ENCODE results near the gene TRPV5. TPM values are rescaled to one million over a fixed set of nuclear protein-coding genes. Genes with fewer than 3 reads are reported as not detected.

TRPV5 gene
- total and polyA plus RNA-seq, 2 experiments from 2014 or later: not detected

GRCh38 chr7:142905759-142906158 is 27.8 kb downstream of the TRPV5 start:
- Histone ChIP-seq H4K20me1 (ENCODE audit: insufficient read depth, poor library complexity, severe bottlenecking) (no peaks in the 10 kb centered on the region), H3K79me2 (no peaks in the 10 kb centered on the region), H3K9me3 (ENCODE audit: low read depth) (peaks cover 9% of the 10 kb centered on the region), H3K27ac (no peak overlapping the region), H2AFZ (no peak overlapping the region), H3K4me1 (ENCODE audit: insufficient read depth) (peaks cover under 1% of the 10 kb centered on the region), H3K9me2 (replicated peaks; ENCODE audit: insufficient read depth) (no peaks in the 10 kb centered on the region), H3K27me3 (no peaks in the 10 kb centered on the region), H3K4me2 (no peak overlapping the region), H3K4me3 (no peak overlapping the region), H3K36me3 (replicated peaks; ENCODE audit: insufficient read depth, low read depth) (no peaks in the 10 kb centered on the region)
- WGBS (ENCODE audit: low lambda C conversion rate, missing lambda C conversion rate): 77% methylated on average over 2 of the region's 2 CpGs
- DNase-seq (ENCODE audit: low spot score): no peak
- TF ChIP-seq EZH2phosphoT487 (IDR thresholded peaks at IDR 0.05; ENCODE audit: low read depth, severe bottlenecking, unreplicated experiment): no peak
- no peak for TF ChIP-seq CTCF (IDR thresholded peaks at IDR 0.05; ENCODE audit: poor library complexity)

GRCh38 chr7:142904128-142904527 is 29.4 kb downstream of the TRPV5 start:
- Histone ChIP-seq H3K27ac (no peak overlapping the region), H3K9me3 (ENCODE audit: low read depth) (peaks cover 9% of the 10 kb centered on the region), H3K79me2 (no peaks in the 10 kb centered on the region), H3K4me3 (no peak overlapping the region), H2AFZ (no peak overlapping the region), H3K27me3 (no peaks in the 10 kb centered on the region), H3K4me1 (ENCODE audit: insufficient read depth) (no peaks in the 10 kb centered on the region), H3K36me3 (replicated peaks; ENCODE audit: insufficient read depth, low read depth) (no peaks in the 10 kb centered on the region), H3K9me2 (replicated peaks; ENCODE audit: insufficient read depth) (no peaks in the 10 kb centered on the region), H4K20me1 (ENCODE audit: insufficient read depth, poor library complexity, severe bottlenecking) (no peaks in the 10 kb centered on the region), H3K4me2 (no peak overlapping the region)
- DNase-seq (ENCODE audit: low spot score): no peak
- TF ChIP-seq EZH2phosphoT487 (IDR thresholded peaks at IDR 0.05; ENCODE audit: low read depth, severe bottlenecking, unreplicated experiment): no peak
- TF ChIP-seq EZH2 (IDR thresholded peaks at IDR 0.05; ENCODE audit: borderline replicate concordance): no peak
- TF ChIP-seq CTCF (IDR thresholded peaks at IDR 0.05; ENCODE audit: poor library complexity): no peak

GRCh38 chr7:142901426-142902259 is 31.9 kb downstream of the TRPV5 start:
- Histone ChIP-seq H3K79me2 (no peaks in the 10 kb centered on the region), H3K4me2 (no peak overlapping the region), H4K20me1 (ENCODE audit: insufficient read depth, poor library complexity, severe bottlenecking) (no peaks in the 10 kb centered on the region), H3K9me3 (ENCODE audit: low read depth) (peaks cover 9% of the 10 kb centered on the region), H3K27me3 (no peaks in the 10 kb centered on the region), H2AFZ (no peak overlapping the region), H3K9me2 (replicated peaks; ENCODE audit: insufficient read depth) (no peaks in the 10 kb centered on the region), H3K27ac (no peak overlapping the region), H3K36me3 (replicated peaks; ENCODE audit: insufficient read depth, low read depth) (no peaks in the 10 kb centered on the region), H3K4me1 (ENCODE audit: insufficient read depth) (no peaks in the 10 kb centered on the region), H3K4me3 (no peak overlapping the region)
- WGBS (ENCODE audit: low lambda C conversion rate, missing lambda C conversion rate): 69% methylated on average over 15 of the region's 15 CpGs
- no peak for DNase-seq (ENCODE audit: low spot score)
- TF ChIP-seq CTCF (IDR thresholded peaks at IDR 0.05; ENCODE audit: poor library complexity) (no peak), EZH2phosphoT487 (IDR thresholded peaks at IDR 0.05; ENCODE audit: low read depth, severe bottlenecking, unreplicated experiment) (no peak), EZH2 (IDR thresholded peaks at IDR 0.05; ENCODE audit: borderline replicate concordance) (no peak)

Measured in hepatocyte (in vitro differentiated cells).